Measurements from ENCODE around the gene SNTB2. TPM values are rescaled to one million over a fixed set of nuclear protein-coding genes. Genes with fewer than 3 reads are reported as not detected.
A peak's percentile ranks its signal among the peaks of the same experiment; 100 is the strongest.

The SNTB2 gene
- total and polyA plus RNA-seq, 2 of the 13 experiments (the other 11 are each of a cell fraction or from before 2014, with no cell fraction given): 11.5 to 19.2 TPM

GRCh38 chr16:69330286-69331109 lies 143.5 kb downstream of the SNTB2 start, which contains the start of gene PDF (continued):
- TF ChIP-seq KDM5A (IDR thresholded peaks at IDR 0.05; ENCODE audit: borderline replicate concordance, low read length) (peak; percentile 54; the same call in 1 of the 2 replicates), BRD4 (CRISPR knock-in tag; IDR thresholded peaks at IDR 0.05) (no peak; the same call in 1 of the 2 replicates), ZSCAN9 (CRISPR knock-in tag; IDR thresholded peaks at IDR 0.05; ENCODE audit: borderline replicate concordance) (peak; percentile 88; the same call in 1 of the 2 replicates), ZNF710 (CRISPR knock-in tag; IDR thresholded peaks at IDR 0.05; ENCODE audit: borderline replicate concordance) (peak; percentile 87), CREB3 (CRISPR knock-in tag; IDR thresholded peaks at IDR 0.05) (no peak; the same call in 1 of the 2 replicates), ZEB1 (IDR thresholded peaks at IDR 0.05; ENCODE audit: insufficient replicate concordance, low read depth) (peak; percentile 43), RFXAP (CRISPR knock-in tag; IDR thresholded peaks at IDR 0.05; ENCODE audit: borderline replicate concordance) (peak; percentile 92; the same call in 1 of the 2 replicates), PRMT3 (CRISPR knock-in tag; IDR thresholded peaks at IDR 0.05; ENCODE audit: borderline replicate concordance, low read depth) (peak; percentile 28; the same call in 1 of the 2 replicates), ZNF234 (CRISPR knock-in tag; conservative IDR thresholded peaks at IDR 0.05) (no peak), ZNF782 (CRISPR knock-in tag; IDR thresholded peaks at IDR 0.05; ENCODE audit: borderline replicate concordance) (no peak; the same call in none of the 2 replicates), BORCS8-MEF2B (CRISPR knock-in tag; IDR thresholded peaks at IDR 0.05) (peak; percentile 86), KDM6A (CRISPR knock-in tag; IDR thresholded peaks at IDR 0.05; ENCODE audit: low read depth) (no peak), RBAK (CRISPR knock-in tag; IDR thresholded peaks at IDR 0.05) (no peak; the same call in 1 of the 2 replicates), AHR (CRISPR knock-in tag; IDR thresholded peaks at IDR 0.05) (peak; percentile 76; the same call in 1 of the 2 replicates)
- TF ChIP-seq, protein P1, sequence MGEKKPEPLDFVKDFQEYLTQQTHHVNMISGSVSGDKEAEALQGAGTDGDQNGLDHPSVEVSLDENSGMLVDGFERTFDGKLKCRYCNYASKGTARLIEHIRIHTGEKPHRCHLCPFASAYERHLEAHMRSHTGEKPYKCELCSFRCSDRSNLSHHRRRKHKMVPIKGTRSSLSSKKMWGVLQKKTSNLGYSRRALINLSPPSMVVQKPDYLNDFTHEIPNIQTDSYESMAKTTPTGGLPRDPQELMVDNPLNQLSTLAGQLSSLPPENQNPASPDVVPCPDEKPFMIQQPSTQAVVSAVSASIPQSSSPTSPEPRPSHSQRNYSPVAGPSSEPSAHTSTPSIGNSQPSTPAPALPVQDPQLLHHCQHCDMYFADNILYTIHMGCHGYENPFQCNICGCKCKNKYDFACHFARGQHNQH (CRISPR knock-in tag; IDR thresholded peaks at IDR 0.05): peak; percentile 95
- TF ChIP-seq, protein P2, sequence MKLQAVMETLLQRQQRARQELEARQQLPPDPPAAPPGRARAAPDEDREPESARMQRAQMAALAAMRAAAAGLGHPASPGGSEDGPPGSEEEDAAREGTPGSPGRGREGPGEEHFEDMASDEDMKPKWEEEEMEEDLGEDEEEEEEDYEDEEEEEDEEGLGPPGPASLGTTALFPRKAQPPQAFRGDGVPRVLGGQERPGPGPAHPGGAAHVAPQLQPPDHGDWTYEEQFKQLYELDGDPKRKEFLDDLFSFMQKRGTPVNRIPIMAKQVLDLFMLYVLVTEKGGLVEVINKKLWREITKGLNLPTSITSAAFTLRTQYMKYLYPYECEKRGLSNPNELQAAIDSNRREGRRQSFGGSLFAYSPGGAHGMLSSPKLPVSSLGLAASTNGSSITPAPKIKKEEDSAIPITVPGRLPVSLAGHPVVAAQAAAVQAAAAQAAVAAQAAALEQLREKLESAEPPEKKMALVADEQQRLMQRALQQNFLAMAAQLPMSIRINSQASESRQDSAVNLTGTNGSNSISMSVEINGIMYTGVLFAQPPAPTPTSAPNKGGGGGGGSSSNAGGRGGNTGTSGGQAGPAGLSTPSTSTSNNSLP (IDR thresholded peaks at IDR 0.05; ENCODE audit: low read depth, low read length): no peak
- TF ChIP-seq, protein P3, sequence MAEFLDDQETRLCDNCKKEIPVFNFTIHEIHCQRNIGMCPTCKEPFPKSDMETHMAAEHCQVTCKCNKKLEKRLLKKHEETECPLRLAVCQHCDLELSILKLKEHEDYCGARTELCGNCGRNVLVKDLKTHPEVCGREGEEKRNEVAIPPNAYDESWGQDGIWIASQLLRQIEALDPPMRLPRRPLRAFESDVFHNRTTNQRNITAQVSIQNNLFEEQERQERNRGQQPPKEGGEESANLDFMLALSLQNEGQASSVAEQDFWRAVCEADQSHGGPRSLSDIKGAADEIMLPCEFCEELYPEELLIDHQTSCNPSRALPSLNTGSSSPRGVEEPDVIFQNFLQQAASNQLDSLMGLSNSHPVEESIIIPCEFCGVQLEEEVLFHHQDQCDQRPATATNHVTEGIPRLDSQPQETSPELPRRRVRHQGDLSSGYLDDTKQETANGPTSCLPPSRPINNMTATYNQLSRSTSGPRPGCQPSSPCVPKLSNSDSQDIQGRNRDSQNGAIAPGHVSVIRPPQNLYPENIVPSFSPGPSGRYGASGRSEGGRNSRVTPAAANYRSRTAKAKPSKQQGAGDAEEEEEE (CRISPR knock-in tag; IDR thresholded peaks at IDR 0.05; ENCODE audit: borderline replicate concordance): no peak
- TF ChIP-seq, protein P4, sequence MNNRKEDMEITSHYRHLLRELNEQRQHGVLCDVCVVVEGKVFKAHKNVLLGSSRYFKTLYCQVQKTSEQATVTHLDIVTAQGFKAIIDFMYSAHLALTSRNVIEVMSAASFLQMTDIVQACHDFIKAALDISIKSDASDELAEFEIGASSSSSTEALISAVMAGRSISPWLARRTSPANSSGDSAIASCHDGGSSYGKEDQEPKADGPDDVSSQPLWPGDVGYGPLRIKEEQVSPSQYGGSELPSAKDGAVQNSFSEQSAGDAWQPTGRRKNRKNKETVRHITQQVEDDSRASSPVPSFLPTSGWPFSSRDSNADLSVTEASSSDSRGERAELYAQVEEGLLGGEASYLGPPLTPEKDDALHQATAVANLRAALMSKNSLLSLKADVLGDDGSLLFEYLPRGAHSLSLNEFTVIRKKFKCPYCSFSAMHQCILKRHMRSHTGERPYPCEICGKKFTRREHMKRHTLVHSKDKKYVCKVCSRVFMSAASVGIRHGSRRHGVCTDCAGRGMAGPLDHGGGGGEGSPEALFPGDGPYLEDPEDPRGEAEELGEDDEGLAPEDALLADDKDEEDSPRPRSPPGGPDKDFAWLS (CRISPR knock-in tag; IDR thresholded peaks at IDR 0.05; ENCODE audit: borderline replicate concordance): no peak
